GM10266 (cell line): Measurements from ENCODE around the gene KIF3A.

Source experiments
- DNase-seq: peaks from one replicate; pipeline ENCODE4 v3.0.0; 2012; ENCODE audit errors: extremely low spot score
- CTCF ChIP-seq: IDR thresholded peaks from 2 replicates; pipeline ENCODE4 v1.5.1; 2012; ENCODE audit warnings: mild to moderate bottlenecking, low read depth; ENCODE audit not compliant: control insufficient read depth, insufficient read depth; ENCODE audit errors: missing control alignments

KIF3A gene

GRCh38 chr5:132780577-132780976 lies 43.2 kb upstream of the KIF3A start:
- TF ChIP-seq CTCF, result no peak
- no peak for DNase-seq

GRCh38 chr5:132779961-132780360 lies 42.6 kb upstream of the KIF3A start:
- no peak for DNase-seq
- no peak for TF ChIP-seq CTCF

DNA sequence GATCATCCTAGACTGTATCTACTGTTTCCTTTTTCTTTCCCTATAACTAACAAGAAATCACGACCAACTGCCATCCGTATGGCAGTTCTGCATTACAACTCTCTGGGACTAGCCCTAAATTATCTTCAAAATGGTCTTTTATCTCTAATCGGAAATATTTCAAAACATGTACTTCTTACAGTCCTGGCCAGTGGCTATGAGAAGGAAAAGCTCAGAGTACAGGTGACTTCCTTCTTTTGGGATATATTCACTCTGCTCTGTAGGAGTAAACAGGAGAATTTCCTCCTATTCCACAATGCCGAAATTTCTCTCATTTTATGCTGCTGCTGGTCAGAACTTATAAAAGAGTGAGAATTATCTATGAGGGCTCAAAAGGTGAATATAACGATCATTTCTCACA lies 41.5 kb upstream of the KIF3A start:
- DNase-seq, result no peak
- no peak for TF ChIP-seq CTCF

GRCh38 chr5:132778129-132778528 lies 40.8 kb upstream of the KIF3A start:
- TF ChIP-seq CTCF, result no peak

DNA sequence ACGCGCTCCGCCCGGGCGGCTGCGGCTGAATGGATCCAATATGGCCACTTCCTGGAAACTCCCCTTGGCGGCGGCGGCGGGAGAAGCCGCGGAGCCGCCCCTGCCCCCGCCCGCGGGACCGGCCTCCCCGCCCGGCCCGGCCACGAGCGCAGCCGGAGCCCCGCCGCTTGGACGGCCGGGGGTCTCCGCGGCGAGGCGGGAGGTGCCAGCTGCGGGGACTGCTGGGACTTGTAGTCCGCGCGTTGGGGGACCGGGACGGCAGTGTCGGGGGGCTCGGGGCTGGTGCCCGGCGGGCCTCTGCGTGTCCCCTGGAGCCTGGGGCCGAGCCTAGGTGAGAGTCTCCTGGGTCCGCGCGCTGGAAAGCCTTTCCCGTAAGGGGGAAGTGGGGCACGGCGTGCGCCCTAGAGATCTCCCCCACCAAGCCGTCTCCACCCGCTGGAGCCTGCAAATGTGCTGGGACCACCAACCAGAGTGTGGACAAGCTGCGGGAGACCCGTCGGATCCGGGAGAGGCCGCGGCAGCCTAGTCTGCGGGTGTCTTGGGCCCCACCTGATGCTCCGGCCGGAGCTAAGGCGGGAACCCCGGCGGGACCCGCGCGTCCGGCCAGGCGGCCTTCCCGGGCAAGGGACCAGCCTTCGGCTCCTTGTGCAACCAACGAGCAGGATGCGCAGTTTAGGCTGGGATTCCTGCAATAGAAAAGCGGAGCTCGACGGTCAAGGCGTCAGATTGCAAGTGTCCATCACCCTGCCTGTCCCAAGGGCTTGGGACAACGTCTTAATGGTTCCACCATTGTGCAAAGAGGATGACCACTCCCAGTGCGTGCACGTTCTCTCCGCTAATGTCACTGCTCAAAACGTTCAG lies 40.1 kb upstream of the KIF3A start, which contains the start of gene SEPTIN8:
Gene SEPTIN8 (minus strand): TSS at position 31 of the 861 bp plus-strand sequence. CDS start 102 bp downstream, outside the sequence.
- DNase-seq, result peak; percentile 88
- TF ChIP-seq CTCF, result no peak

More at GRCh38 chr5:132778129-132778528, 40.8 kb upstream of the KIF3A start:
- DNase-seq, result no peak

- TF ChIP-seq CTCF, result no peak
- DNase-seq, result no peak
Measured at GRCh38 chr5:132776938-132777208, 39.5 kb upstream of the KIF3A start.

DNA sequence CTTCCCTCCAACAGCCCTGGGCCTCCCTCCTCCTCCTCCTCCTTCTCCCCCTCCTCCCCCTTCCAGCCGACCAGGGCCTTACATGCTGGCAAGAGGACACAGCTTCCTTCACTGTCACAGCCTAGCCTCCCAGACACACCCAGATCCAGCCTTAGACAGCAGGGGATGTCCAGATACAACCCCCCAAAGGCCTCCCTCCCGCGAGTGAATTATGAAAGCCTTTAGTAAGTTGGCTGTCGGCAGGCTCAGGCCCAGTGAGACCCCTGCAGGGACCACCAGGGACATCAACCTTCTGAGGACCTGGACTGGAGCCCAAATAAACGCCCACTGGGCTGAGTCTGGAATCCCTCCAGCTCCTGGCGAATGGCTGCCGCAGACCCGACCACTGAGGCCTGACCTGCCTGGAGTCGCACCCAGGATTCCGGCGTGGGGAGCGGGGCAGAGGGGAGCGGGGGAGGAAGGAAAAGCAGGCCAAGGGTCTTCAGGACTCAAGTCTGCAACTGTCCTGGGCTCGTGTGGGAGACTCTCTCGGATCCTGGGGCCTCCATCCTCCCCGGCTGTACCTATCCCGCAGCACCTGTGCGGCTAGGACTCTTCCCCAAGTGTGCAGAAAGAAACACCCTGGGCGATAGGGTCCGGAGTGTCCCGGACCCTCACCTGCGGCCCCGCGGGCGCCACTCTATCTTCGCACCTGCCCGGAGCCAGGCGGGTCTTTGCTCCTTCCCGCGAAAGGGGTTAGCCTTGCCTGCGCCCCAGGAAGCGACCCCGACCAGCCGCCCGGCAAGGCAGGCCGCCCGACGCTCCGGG lies 39.0 kb upstream of the KIF3A start:
- TF ChIP-seq CTCF, result no peak
- peak; percentile 47 for DNase-seq
